Smooth muscle cell (in vitro differentiated cells): Measurements from ENCODE around the gene SNRNP40. TPM values are rescaled to one million over a fixed set of nuclear protein-coding genes. Genes with fewer than 3 reads are reported as not detected.

Experiments
- DNase-seq: peaks from one replicate; lab custom pipeline; 2025; ENCODE audit not compliant: unreplicated experiment; lab: John Stamatoyannopoulos, UW
- H2AFZ ChIP-seq: fragments of 200-600 bp; sonication (generic); 2 replicates; pipeline ENCODE4 v1.6.0; 2016; ENCODE audit warnings: antibody characterized with exemption, low read depth, mild to moderate bottlenecking
- H3F3A ChIP-seq: fragments of 200-600 bp; sonication (generic); 2 replicates; pipeline ENCODE4 v1.6.0; 2017; ENCODE audit warnings: antibody characterized with exemption, low read depth
- H3K27ac ChIP-seq: fragments of 200-600 bp; sonication (generic); 2 replicates; pipeline ENCODE4 v1.5.1; 2016; ENCODE audit warnings: low read depth, mild to moderate bottlenecking
- H3K27me3 ChIP-seq: fragments of 200-600 bp; sonication (generic); 2 replicates; pipeline ENCODE4 v1.6.1; 2016; ENCODE audit warnings: low read depth, mild to moderate bottlenecking
- H3K36me3 ChIP-seq: fragments of 200-600 bp; sonication (generic); 2 replicates; pipeline ENCODE4 v1.5.1; 2016; ENCODE audit warnings: low read depth
- H3K4me1 ChIP-seq: fragments of 200-600 bp; sonication (generic); 2 replicates; pipeline ENCODE4 v1.5.1; 2016; ENCODE audit warnings: low read depth
- H3K4me2 ChIP-seq: fragments of 200-600 bp; sonication (generic); 2 replicates; pipeline ENCODE4 v1.6.0; 2016; ENCODE audit warnings: mild to moderate bottlenecking
- H3K4me3 ChIP-seq: fragments of 200-600 bp; sonication (generic); 2 replicates; pipeline ENCODE4 v1.5.1; 2016; ENCODE audit warnings: mild to moderate bottlenecking
- H3K79me2 ChIP-seq: fragments of 200-600 bp; sonication (generic); 2 replicates; pipeline ENCODE4 v1.6.0; 2016; ENCODE audit warnings: low read depth, mild to moderate bottlenecking
- H3K9ac ChIP-seq: fragments of 200-600 bp; sonication (generic); 2 replicates; pipeline ENCODE4 v1.6.0; 2016; ENCODE audit warnings: low read depth
- H3K9me3 ChIP-seq: fragments of 200-600 bp; sonication (generic); replicated peaks from 2 replicates; pipeline ENCODE4 v1.5.1; 2016; ENCODE audit warnings: low read depth
- H4K20me1 ChIP-seq: fragments of 200-600 bp; sonication (generic); 2 replicates; pipeline ENCODE4 v1.6.0; 2016; ENCODE audit warnings: low read depth
- CTCF ChIP-seq: fragments of 200-600 bp; sonication (generic); IDR thresholded peaks from 2 replicates; pipeline ENCODE4 v1.5.1; 2017; ENCODE audit warnings: borderline replicate concordance, mild to moderate bottlenecking, antibody characterized with exemption; ENCODE audit not compliant: insufficient read depth, poor library complexity, severe bottlenecking
- WGBS: methylation state at CpG from one replicate; pipeline ENCODE4 v1.1.7; 2016; ENCODE audit warnings: low lambda C conversion rate; 5-methylcytosine and 5-hydroxymethylcytosine counted together
- polyA plus RNA-seq: library from polyadenylated mRNA; unstranded; fragments of >200 nt; fragmentation: Nextera tagmentation; extraction: Ambion mirVana; gene quantifications from 2 replicates; pipeline ENCODE4 v1.2.1, GENCODE V29; 2016
- total RNA-seq: library from RNA; depleted of rRNA; stranded (reverse); fragments of >200 nt; gene quantifications from 2 replicates; pipeline ENCODE4 v1.2.3, GENCODE V29; 2014

The SNRNP40 gene
- total RNA-seq = 83.4 and 97.2 TPM in 2 replicates
- polyA plus RNA-seq = 67.6 and 77.9 TPM in 2 replicates

DNA sequence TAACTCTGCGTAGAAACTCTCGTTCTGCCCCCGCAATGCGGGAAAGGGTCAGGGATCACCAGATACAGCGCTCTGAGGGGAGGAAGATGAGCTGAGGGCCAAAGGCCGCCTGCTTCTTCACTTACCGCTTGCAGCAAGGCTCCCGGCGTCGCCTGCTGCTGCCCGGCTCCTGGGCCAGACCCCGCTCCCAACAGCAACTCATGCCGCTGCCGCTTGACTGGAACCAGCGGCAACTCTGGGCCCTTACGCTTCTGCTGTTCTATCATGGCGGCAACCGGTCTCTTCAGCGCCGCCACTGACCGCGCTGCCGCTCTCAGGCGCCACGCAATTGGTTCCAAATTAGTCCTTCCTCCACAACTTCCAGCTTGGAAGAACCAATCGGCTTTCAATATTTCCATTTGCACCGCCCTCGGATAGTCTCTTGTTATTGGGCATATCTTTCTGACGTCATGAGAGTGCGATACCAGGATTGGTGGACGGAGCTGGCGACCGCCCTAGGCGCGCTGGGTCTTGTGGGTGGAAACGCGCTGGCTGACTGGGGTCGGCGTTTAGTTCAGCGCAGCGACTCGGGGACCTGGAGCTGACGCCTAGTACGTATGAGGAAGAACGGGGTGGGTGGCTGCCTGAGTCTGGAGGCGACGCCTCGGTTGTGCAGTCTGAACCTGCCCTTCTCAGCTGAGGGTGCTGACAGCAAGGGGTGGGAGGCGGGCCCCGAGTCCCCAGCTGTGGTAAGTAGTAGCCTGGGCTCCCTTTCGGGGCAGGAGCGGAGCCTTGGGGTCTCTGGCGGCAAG lies at the start of gene SNRNP40, which contains the start of gene ZCCHC17:
Gene SNRNP40 (minus strand): TSS at position 303 of the 791 bp plus-strand sequence. CDS start 37 bp downstream, at position 266.
Gene ZCCHC17 (plus strand): TSS at position 547 of the 791 bp plus-strand sequence. CDS start 13,067 bp downstream, outside the sequence.
- Histone ChIP-seq H3K79me2 (peaks cover 62% of the 10 kb centered on the region), H4K20me1 (peaks cover 34% of the 10 kb centered on the region), H3K4me2 (peak within 1 kb of the TSS; percentile 89), H3K4me1 (peaks cover 14% of the 10 kb centered on the region), H3F3A (no peaks in the 10 kb centered on the region), H3K27me3 (no peaks in the 10 kb centered on the region), H3K36me3 (peaks cover 6% of the 10 kb centered on the region), H3K9ac (peak within 1 kb of the TSS; percentile 92), H2AFZ (peak within 1 kb of the TSS; percentile 85), H3K27ac (peak within 1 kb of the TSS; percentile 92), H3K4me3 (peak within 1 kb of the TSS; percentile 63), H3K9me3 (no peaks in the 10 kb centered on the region)
- peak; percentile 76 for DNase-seq
- TF ChIP-seq CTCF = no peak
- WGBS = under 1% methylated on average over 49 of the region's 53 CpGs

DNA sequence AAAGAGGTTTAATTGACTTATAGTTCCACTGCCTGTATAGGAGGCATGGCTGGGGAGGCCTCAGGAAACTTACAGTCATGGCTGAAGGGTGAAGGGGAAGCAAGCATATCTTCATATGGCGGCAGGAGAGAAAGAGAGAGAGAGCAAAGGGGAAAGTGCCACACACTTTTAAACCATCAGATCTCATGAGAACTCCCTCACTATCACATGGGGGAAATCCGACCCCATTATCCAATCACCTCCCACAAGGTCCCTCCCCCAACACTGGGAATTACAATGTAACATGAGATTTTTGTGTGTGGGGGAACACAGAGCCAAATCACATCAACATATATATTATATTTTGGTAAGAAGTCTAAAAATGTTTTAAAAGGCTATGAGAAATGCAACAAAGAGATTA lies 49.0 kb upstream of the SNRNP40 start:
- Histone ChIP-seq H2AFZ (no peak overlapping the region), H3K4me3 (no peak overlapping the region), H3K9ac (no peak overlapping the region), H3K4me2 (no peak overlapping the region), H4K20me1 (no peaks in the 10 kb centered on the region), H3K9me3 (no peaks in the 10 kb centered on the region), H3K79me2 (no peaks in the 10 kb centered on the region), H3F3A (no peaks in the 10 kb centered on the region), H3K27ac (no peak overlapping the region), H3K4me1 (no peaks in the 10 kb centered on the region), H3K27me3 (no peaks in the 10 kb centered on the region), H3K36me3 (peaks cover 6% of the 10 kb centered on the region)
- DNase-seq = no peak
- WGBS = 93% methylated on average over 2 of the region's 2 CpGs
- no peak for TF ChIP-seq CTCF

DNA sequence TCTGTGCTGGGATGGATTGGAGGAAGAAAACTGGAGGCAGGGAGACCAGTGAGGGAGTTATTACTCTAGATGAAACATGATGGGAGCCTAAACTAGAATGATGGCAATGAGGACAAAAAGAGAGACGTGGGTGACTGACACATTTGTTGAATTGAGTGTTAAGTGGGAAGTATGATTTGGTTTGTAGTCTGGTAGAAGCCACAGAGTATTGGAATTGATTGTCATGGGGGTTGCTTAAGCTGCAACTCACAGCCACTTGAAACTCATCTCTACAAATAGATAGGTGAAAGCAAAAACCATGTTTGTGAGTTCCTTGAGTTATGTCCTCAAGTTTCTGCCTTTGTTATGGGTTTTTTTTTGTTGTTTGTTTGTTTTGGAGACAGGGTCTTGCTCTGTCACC lies 47.9 kb upstream of the SNRNP40 start:
- no peaks in the 10 kb centered on the region for H3K27me3 ChIP-seq
- no peak overlapping the region for H3K4me2 ChIP-seq
- H3K79me2 ChIP-seq = no peaks in the 10 kb centered on the region
- no peaks in the 10 kb centered on the region for H3K9me3 ChIP-seq
- DNase-seq = no peak
- H3K27ac ChIP-seq = no peak overlapping the region
- H3K4me1 ChIP-seq = no peaks in the 10 kb centered on the region
- H3K36me3 ChIP-seq = peaks cover 6% of the 10 kb centered on the region
- no peak overlapping the region for H2AFZ ChIP-seq
- WGBS = 56% methylated on average over 1 of the region's 1 CpG
- H3K9ac ChIP-seq = no peak overlapping the region
- no peak for TF ChIP-seq CTCF
- H3F3A ChIP-seq = no peaks in the 10 kb centered on the region
- H3K4me3 ChIP-seq = no peak overlapping the region
- no peaks in the 10 kb centered on the region for H4K20me1 ChIP-seq
